ENCODE data around the gene BCL7C. TPM values are rescaled to one million over a fixed set of nuclear protein-coding genes. Genes with fewer than 3 reads are reported as not detected.

The BCL7C gene
- total RNA-seq, 2 donors from 2014 or later = 19.9 to 34.5 TPM

DNA sequence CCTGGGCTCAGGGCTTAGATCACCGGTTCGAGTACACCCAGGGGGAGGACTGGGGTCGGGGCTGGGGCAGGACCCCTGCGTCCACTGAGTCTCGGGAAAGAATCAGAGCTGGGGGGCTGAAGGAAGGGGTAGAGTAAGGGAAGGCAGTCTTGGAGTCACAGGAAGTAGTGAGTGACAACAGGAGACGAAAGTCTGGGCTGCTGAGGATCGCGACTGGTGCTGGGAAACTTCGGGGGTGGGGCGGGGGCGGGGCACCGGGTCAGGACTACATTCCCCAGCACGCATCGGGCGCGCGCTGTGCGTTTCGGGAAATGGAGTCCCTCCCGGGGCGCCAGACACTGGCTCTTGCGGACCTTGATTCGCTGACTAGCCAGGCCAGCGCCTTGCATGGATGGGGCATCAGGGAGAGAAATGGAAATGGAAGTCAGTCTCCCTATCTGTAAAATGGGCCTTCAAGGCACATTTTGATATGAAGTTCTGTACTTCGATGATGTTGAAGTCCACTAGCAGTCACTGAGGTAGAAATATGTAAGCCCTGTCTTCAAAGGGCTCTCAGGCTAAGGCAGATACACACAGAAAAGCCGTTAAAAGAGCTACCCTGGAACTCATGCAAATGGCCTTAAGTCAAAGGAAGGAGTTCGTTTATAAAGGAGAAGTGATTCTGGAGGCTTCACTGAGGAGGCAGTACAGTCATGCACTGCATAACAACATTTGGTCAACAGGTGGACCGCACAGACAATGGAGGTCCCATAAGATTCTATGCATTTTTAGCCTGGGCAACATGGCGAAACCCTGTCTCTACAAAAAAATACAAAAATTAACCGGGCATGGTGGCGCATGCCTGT, 3.2 kb upstream of the BCL7C start:
- TF ChIP-seq CTCF (IDR thresholded peaks at IDR 0.05) = no peak
- peak overlapping the region; percentile 83 for H3K27ac ChIP-seq

GRCh38 chr16:30896261-30896888, 2.5 kb upstream of the BCL7C start, which contains the start of gene CTF1:
Gene CTF1, plus strand, starts transcription at chr16:30896614. Its CDS starts 30 bp downstream, at chr16:30896644.
- Histone ChIP-seq H3K27me3 (no peaks in the 10 kb centered on the region), H3K27ac (peak within 1 kb of the TSS; percentile 83), H3K36me3 (no peaks in the 10 kb centered on the region), H3K4me1 (peaks cover 9% of the 10 kb centered on the region), H3K4me3 (peak within 1 kb of the TSS; percentile 27), H3K9me3 (no peaks in the 10 kb centered on the region), H3K9ac (ENCODE audit: low read depth in 2 of 2, low read length in 2 of 2) (peak within 1 kb of the TSS; percentile 73 to 84)
- intact Hi-C loops (cut with DNase I) = no loop called here
- DNase-seq = peak; percentile 61
- no peak for TF ChIP-seq CTCF (IDR thresholded peaks at IDR 0.05)

More for the DNA sequence above, 3.2 kb upstream of the BCL7C start:
- H3K36me3 ChIP-seq = no peaks in the 10 kb centered on the region
- H3K9ac ChIP-seq (ENCODE audit: low read depth in 2 of 2, low read length in 2 of 2) = peak overlapping the region; percentile 73 to 84
- no peaks in the 10 kb centered on the region for H3K27me3 ChIP-seq
- H3K9me3 ChIP-seq = no peaks in the 10 kb centered on the region
- peaks cover 9% of the 10 kb centered on the region for H3K4me1 ChIP-seq
- DNase-seq = peak; percentile 91
- H3K4me3 ChIP-seq = peak overlapping the region; percentile 27
- intact Hi-C loops (cut with DNase I) = no loop called here

- Histone ChIP-seq H3K9me3 (no peaks in the 10 kb centered on the region), H3K27me3 (no peaks in the 10 kb centered on the region), H3K36me3 (no peaks in the 10 kb centered on the region), H3K4me1 (peaks cover 9% of the 10 kb centered on the region), H3K27ac (peak overlapping the region; percentile 83), H3K4me3 (no peak overlapping the region), H3K9ac (ENCODE audit: low read depth in 2 of 2, low read length in 2 of 2) (peak overlapping the region; percentile 73 to 84)
- DNase-seq = no peak
- no peak for TF ChIP-seq CTCF (IDR thresholded peaks at IDR 0.05)
- intact Hi-C loops (cut with DNase I) = no loop called here
Measured at GRCh38 chr16:30895627-30896260, 1.9 kb upstream of the BCL7C start.

- intact Hi-C loops (cut with DNase I) = no loop called here
Measured at GRCh38 chr16:30894540-30895368, 877 bp upstream of the BCL7C start.

More at GRCh38 chr16:30894540-30895368, 877 bp upstream of the BCL7C start:
- DNase-seq = no peak
- Histone ChIP-seq H3K9me3 (no peaks in the 10 kb centered on the region), H3K36me3 (no peaks in the 10 kb centered on the region), H3K4me3 (peak overlapping the region; percentile 28), H3K9ac (ENCODE audit: low read depth in 2 of 2, low read length in 2 of 2) (peak overlapping the region; percentile 57 to 70), H3K27me3 (no peaks in the 10 kb centered on the region), H3K27ac (peak overlapping the region; percentile 81), H3K4me1 (peaks cover 9% of the 10 kb centered on the region)
- no peak for TF ChIP-seq CTCF (IDR thresholded peaks at IDR 0.05)

Measured in colonic mucosa (tissue), 4 donors.